K562 (cell line): ENCODE measurements around the gene CROT. TPM values are rescaled to one million over a fixed set of nuclear protein-coding genes. Genes with fewer than 3 reads are reported as not detected.

Experiments
- ATAC-seq: fragments of 200-7000 bp; cut with Tn5 transposase; 3 replicates; pipeline ENCODE4 v1.9.1; 2020; ENCODE audit warnings: moderate library complexity
- BruUV-seq: library from RNA; stranded (reverse); fragments of 400-500 nt; replicated peaks from 2 replicates; lab custom pipeline; 2021; lab: Mats Ljungman, UMichigan
- CTCF ChIA-PET: fragments of 300-600 bp; formaldehyde crosslinking; extraction: SDS; loops from one replicate; lab custom pipeline; 2021; ENCODE audit warnings: low intra/inter-chr PET ratio; lab: Yijun Ruan, JAX
- POLR2A ChIA-PET: fragments of 300-600, 350-650 bp; sonication (Branson Sonifier 250); formaldehyde crosslinking; extraction: SDS; loops from one replicate; lab custom pipeline; 2021; ENCODE audit warnings: antibody characterized with exemption, inconsistent platforms; lab: Yijun Ruan, JAX
- DNase-seq, 4 experiments: peaks; one replicate each; pipeline versions ENCODE4 v3.0.0 to v3.0.0-alpha.2; 2011 to 2018; ENCODE audit warnings: low spot score in 3 of 4, mixed read lengths in 3 of 4; ENCODE audit errors: extremely low read depth in 1 of 4
- FAIRE-seq: peaks from 2 replicates; lab custom pipeline; 2011; peaks lifted over from hg19 to GRCh38; lab: Jason Lieb, UNC
- H2AFZ ChIP-seq: 2 replicates; pipeline ENCODE4 v1.6.0; 2011; ENCODE audit warnings: low read depth, low read length, control low read depth, inconsistent platforms
- H3K27ac ChIP-seq: fragments of 200-600 bp; 3 replicates; pipeline ENCODE4 v1.8.0; 2011; ENCODE audit warnings: low read depth, mild to moderate bottlenecking, control low read depth, inconsistent platforms, low read length, moderate library complexity, mixed read lengths; ENCODE audit errors: extremely low read depth
- H3K27me3 ChIP-seq, 2 experiments: fragments of 300-600 bp in 1 of 2; 2 replicates in 1 of 2; 3 replicates in 1 of 2; pipeline versions ENCODE4 v1.6.0 to v1.8.0; 2011; ENCODE audit warnings: inconsistent platforms in 2 of 2, low read length in 2 of 2, mild to moderate bottlenecking in 1 of 2, mixed read lengths in 1 of 2, moderate library complexity in 1 of 2; ENCODE audit not compliant: control insufficient read depth in 2 of 2, insufficient read depth in 2 of 2
- H3K36me3 ChIP-seq: fragments of 300-600 bp; 3 replicates; pipeline ENCODE4 v1.8.0; 2011; ENCODE audit warnings: mild to moderate bottlenecking, low read length, inconsistent platforms; ENCODE audit not compliant: control insufficient read depth, insufficient read depth
- H3K4me1 ChIP-seq, 2 experiments: fragments of 200-600 bp in 1 of 2; replicated peaks in 1 of 2; 2 replicates in 1 of 2; 3 replicates in 1 of 2; pipeline versions ENCODE4 v1.5.1 to v1.8.0; 2011; ENCODE audit warnings: inconsistent platforms in 2 of 2, low read length in 2 of 2, mild to moderate bottlenecking in 1 of 2, mixed read lengths in 1 of 2, moderate library complexity in 1 of 2; ENCODE audit not compliant: control insufficient read depth in 2 of 2, insufficient read depth in 2 of 2
- H3K4me2 ChIP-seq: 2 replicates; pipeline ENCODE4 v1.6.1; 2011; ENCODE audit warnings: low read length, control low read depth, inconsistent platforms, mixed read lengths; ENCODE audit not compliant: insufficient read depth
- H3K4me3 ChIP-seq: fragments of 200-600 bp; sonication (generic), shearing (Covaris generic); 2 replicates; pipeline ENCODE4 v1.5.1; 2016; ENCODE audit warnings: control low read depth, inconsistent platforms
- H3K79me2 ChIP-seq: fragments of 200-600 bp; 3 replicates; pipeline ENCODE4 v1.8.0; 2011; ENCODE audit warnings: low read length, inconsistent platforms; ENCODE audit not compliant: control insufficient read depth, insufficient read depth
- H3K9ac ChIP-seq, 2 experiments: 2 replicates each; pipeline versions ENCODE4 v1.6.0 to v1.6.1; 2011; ENCODE audit warnings: low read depth in 2 of 2, low read length in 2 of 2, control low read depth in 1 of 2, inconsistent platforms in 1 of 2, mild to moderate bottlenecking in 1 of 2, mixed read lengths in 1 of 2; ENCODE audit not compliant: insufficient read depth in 1 of 2
- H3K9me1 ChIP-seq: one replicate; pipeline ENCODE4 v1.6.0; 2011; ENCODE audit warnings: inconsistent platforms, mild to moderate bottlenecking, low read length, moderate library complexity; ENCODE audit not compliant: control insufficient read depth, insufficient read depth
- H3K9me3 ChIP-seq: replicated peaks from 2 replicates; pipeline ENCODE4 v1.5.1; 2011; ENCODE audit warnings: low read depth, low read length, inconsistent platforms; ENCODE audit not compliant: control insufficient read depth, insufficient read depth
- H4K20me1 ChIP-seq: replicated peaks from 2 replicates; pipeline ENCODE4 v1.6.1; 2011; ENCODE audit warnings: low read length, inconsistent platforms, mixed read lengths; ENCODE audit not compliant: control insufficient read depth, insufficient read depth
- CUX1 ChIP-seq: fragments of 200-800 bp; sonication (Bioruptor generic); IDR thresholded peaks from 2 replicates; pipeline ENCODE4 v1.6.1; 2016; ENCODE audit warnings: missing genetic modification characterization, missing compliant biosample characterization
- GABPA ChIP-seq: fragments of 200-800 bp; sonication (Bioruptor generic); conservative IDR thresholded peaks from 2 replicates; pipeline ENCODE4 v1.6.1; 2016; ENCODE audit warnings: low read depth, missing genetic modification characterization, missing compliant biosample characterization
- ID3 ChIP-seq, 2 experiments: fragments of 250-450 bp in 1 of 2; fragments of 450-650 bp in 1 of 2; sonication (Bioruptor Pico) in 1 of 2; IDR thresholded peaks; 2 replicates each; pipeline versions ENCODE4 v1.6.1 to v1.8.0; 2016 to 2021; ENCODE audit warnings: mild to moderate bottlenecking in 2 of 2, moderate library complexity in 2 of 2, missing compliant biosample characterization in 1 of 2, missing genetic modification characterization in 1 of 2
- NFYB ChIP-seq: IDR thresholded peaks from 2 replicates; pipeline ENCODE4 v1.6.1; 2011; ENCODE audit warnings: mild to moderate bottlenecking, moderate library complexity; ENCODE audit not compliant: insufficient read length; ENCODE audit errors: extremely low read depth
- POU5F1 ChIP-seq: fragments of 150-350 bp; IDR thresholded peaks from 2 replicates; pipeline ENCODE4 v1.6.1; 2014; ENCODE audit warnings: borderline replicate concordance, low read length, low read depth, mild to moderate bottlenecking; ENCODE audit not compliant: partially characterized antibody
- TRIM28 ChIP-seq: fragments of 450-650 bp; IDR thresholded peaks from 2 replicates; pipeline ENCODE4 v1.6.1; 2017
- ZFP1 ChIP-seq: fragments of 450-650 bp; formaldehyde crosslinking; IDR thresholded peaks from 2 replicates; pipeline ENCODE4 v1.4.0; 2020; ENCODE audit warnings: mild to moderate bottlenecking, mixed read lengths
- ZNF12 ChIP-seq: sonication (generic); formaldehyde crosslinking; IDR thresholded peaks from 2 replicates; pipeline ENCODE4 v1.4.0; 2020; ENCODE audit warnings: mild to moderate bottlenecking, missing genetic modification reagents
- ZSCAN32 ChIP-seq: fragments of 450-650 bp; formaldehyde crosslinking; IDR thresholded peaks from 2 replicates; pipeline ENCODE4 v1.4.0; 2020; ENCODE audit warnings: mild to moderate bottlenecking, moderate library complexity
- WGBS: fragments of 100-300 bp; shearing (Covaris generic); methylation state at CpG from one replicate; pipeline ENCODE4 v1.1.6; 2016; ENCODE audit warnings: low coverage, mixed read lengths; ENCODE audit not compliant: insufficient coverage; ENCODE audit errors: missing lambda C conversion rate; 5-methylcytosine and 5-hydroxymethylcytosine counted together
- in situ Hi-C: fragments of 300-500 bp; cut with MboI; formaldehyde crosslinking; loops from 4 replicates; pipeline ENCODE4 v1.15.0; 2018; ENCODE audit warnings: inconsistent platforms, mixed read lengths
- intact Hi-C: fragments of 100-400 bp; cut with micrococcal nuclease; formaldehyde crosslinking; loops from 2 replicates; pipeline ENCODE4 v1.14.2; 2022
- polyA plus RNA-seq, 8 experiments: library from polyadenylated mRNA; depleted of rRNA in 4 of 8; stranded (reverse) in 5 of 8; unstranded in 3 of 8; fragments of >200 nt; fragmentation: Nextera tagmentation in 2 of 8; fragmentation: Illumina TruSeq in 1 of 8; extraction: Ambion mirVana in 2 of 8; extraction: Trizol in 1 of 8; gene quantifications; 2 replicates each; pipeline versions ENCODE4 v1.2.1 to v1.2.3, GENCODE V29; 2011 to 2014; ENCODE audit warnings: inconsistent platforms in 1 of 8, missing spikeins in 1 of 8
- total RNA-seq, 7 experiments: library from RNA; depleted of rRNA in 6 of 7; stranded (reverse); fragments of >200 nt in 6 of 7; fragmentation: Illumina TruSeq in 2 of 7; extraction: Trizol in 2 of 7; gene quantifications; 2 replicates each; pipeline versions ENCODE4 v1.2.1 to v1.2.3, GENCODE V29; 2011 to 2021; ENCODE audit warnings: low replicate concordance in 1 of 7

The CROT gene
- total and polyA plus RNA-seq, 9 of the 15 experiments (the other 6 are each of a cell fraction or from before 2014, with no cell fraction given) = 2.5 to 8.1 (median 5.1) TPM

GRCh38 chr7:87317691-87318245, 27.7 kb upstream of the CROT start:
- Histone ChIP-seq H3K4me1 (no peaks in the 10 kb centered on the region), H3K9ac (no peak overlapping the region), H2AFZ (no peak overlapping the region), H4K20me1 (no peaks in the 10 kb centered on the region), H3K9me3 (no peaks in the 10 kb centered on the region), H3K27me3 (peaks cover 0 to 7% of the 10 kb centered on the region in 2 experiments; a peak in 1 of 5 replicates), H3K4me3 (no peak overlapping the region), H3K36me3 (no peaks in the 10 kb centered on the region), H3K9me1 (no peaks in the 10 kb centered on the region), H3K4me2 (no peak overlapping the region), H3K27ac (no peak overlapping the region), H3K79me2 (no peaks in the 10 kb centered on the region)
- WGBS = 3% methylated on average over 2 of the region's 2 CpGs
- in situ Hi-C loops = loop anchor here (10.0 kb wide), 1 partner anchor 797 kb away; no protein-coding TSS in a partner anchor
- BruUV-seq = no TSS peak
- DNase-seq (no peak), ATAC-seq (no peak), FAIRE-seq (no peak)
- CTCF ChIA-PET = interaction anchor here (0.8 kb wide), 1 partner anchor 99 kb away, joined by 3 read pairs; no protein-coding TSS in a partner anchor
- intact Hi-C loops = loop anchor here (10.0 kb wide), 1 partner anchor 487 kb away; no protein-coding TSS in a partner anchor
- POLR2A ChIA-PET = interaction anchor here (1.2 kb wide), 1 partner anchor 98 kb away, joined by 3 read pairs; no protein-coding TSS in a partner anchor
- TF ChIP-seq POU5F1 (no peak), ID3 (CRISPR knock-in tag; IDR thresholded peaks at IDR 0.05) (no peak), ID3 (tag; IDR thresholded peaks at IDR 0.05) (no peak), ZSCAN32 (CRISPR knock-in tag) (no peak), NFYB (no peak), TRIM28 (no peak), CUX1 (CRISPR knock-in tag) (no peak), GABPA (tag) (no peak), ZFP1 (CRISPR knock-in tag) (no peak), ZNF12 (CRISPR knock-in tag) (no peak)
